H1 (cell line): ENCODE measurements around the gene WDR93. TPM values are rescaled to one million over a fixed set of nuclear protein-coding genes. Genes with fewer than 3 reads are reported as not detected.

Experiments used
- JUND ChIP-seq: IDR thresholded peaks from 2 replicates; pipeline ENCODE4 v1.6.1; 2011; ENCODE audit warnings: mild to moderate bottlenecking, improper control_type of control experiment, low read length
- NRF1 ChIP-seq: IDR thresholded peaks from 2 replicates; pipeline ENCODE4 v1.6.1; 2011; ENCODE audit warnings: mild to moderate bottlenecking, low read depth, low read length, improper control_type of control experiment
- TEAD4 ChIP-seq: IDR thresholded peaks from 2 replicates; pipeline ENCODE4 v1.6.1; 2012; ENCODE audit warnings: low read depth, low read length, inconsistent platforms, mixed read lengths
- polyA plus RNA-seq, 7 experiments: library from polyadenylated mRNA; depleted of rRNA in 3 of 7; stranded (reverse) in 5 of 7; unstranded in 2 of 7; fragments of >200 nt in 5 of 7; fragments of 200-250 nt in 2 of 7; gene quantifications; 1 replicate in 5 of 7; 2 replicates in 1 of 7; 4 replicates in 1 of 7; pipeline versions ENCODE4 v1.2.1 to v1.2.3, GENCODE V29; 2011 to 2013; ENCODE audit warnings: missing spikeins in 2 of 7, mixed read lengths in 2 of 7
- total RNA-seq: library from RNA; stranded (reverse); fragmentation: NEBNext Ultra II Directional; extraction: Animal tissue kit (Norgen Biotek cat#: 25700); gene quantifications from 2 replicates; pipeline ENCODE4 v1.2.1, GENCODE V29; 2021

WDR93 gene
- total and polyA plus RNA-seq, 2 of the 8 experiments (the other 6 are each of a cell fraction or from before 2014, with no cell fraction given) = 0.03 TPM; not detected in 1

GRCh38 chr15:89647191-89647851, 43.3 kb upstream of the WDR93 start (continued):
- TF ChIP-seq TEAD4 (no peak), JUND (no peak), NRF1 (no peak)
